NCI-H187 (cell line): Measurements from ENCODE around the gene GFM2.
A peak's percentile ranks its signal among the peaks of the same experiment; 100 is the strongest.
"Not testable (repeated sequence)": the region's sequence is repeated elsewhere in the genome, so short reads cannot be mapped to it uniquely, and the experiment has no call there.

Experiments used
- DNase-seq, 2 experiments: peaks; one replicate each; lab custom pipeline; 2025; lab: John Stamatoyannopoulos, UW

Gene GFM2, protein sequence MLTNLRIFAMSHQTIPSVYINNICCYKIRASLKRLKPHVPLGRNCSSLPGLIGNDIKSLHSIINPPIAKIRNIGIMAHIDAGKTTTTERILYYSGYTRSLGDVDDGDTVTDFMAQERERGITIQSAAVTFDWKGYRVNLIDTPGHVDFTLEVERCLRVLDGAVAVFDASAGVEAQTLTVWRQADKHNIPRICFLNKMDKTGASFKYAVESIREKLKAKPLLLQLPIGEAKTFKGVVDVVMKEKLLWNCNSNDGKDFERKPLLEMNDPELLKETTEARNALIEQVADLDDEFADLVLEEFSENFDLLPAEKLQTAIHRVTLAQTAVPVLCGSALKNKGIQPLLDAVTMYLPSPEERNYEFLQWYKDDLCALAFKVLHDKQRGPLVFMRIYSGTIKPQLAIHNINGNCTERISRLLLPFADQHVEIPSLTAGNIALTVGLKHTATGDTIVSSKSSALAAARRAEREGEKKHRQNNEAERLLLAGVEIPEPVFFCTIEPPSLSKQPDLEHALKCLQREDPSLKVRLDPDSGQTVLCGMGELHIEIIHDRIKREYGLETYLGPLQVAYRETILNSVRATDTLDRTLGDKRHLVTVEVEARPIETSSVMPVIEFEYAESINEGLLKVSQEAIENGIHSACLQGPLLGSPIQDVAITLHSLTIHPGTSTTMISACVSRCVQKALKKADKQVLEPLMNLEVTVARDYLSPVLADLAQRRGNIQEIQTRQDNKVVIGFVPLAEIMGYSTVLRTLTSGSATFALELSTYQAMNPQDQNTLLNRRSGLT

GRCh38 chr5:74766849-74767578 is at the start of gene GFM2, which contains the start of gene NSA2:
TSS of gene GFM2 (minus strand) at chr5:74767117. CDS start at chr5:74763742, 3,375 bp downstream.
TSS of gene NSA2 (plus strand) at chr5:74767249. CDS start at chr5:74767361, 112 bp downstream.
- DNase-seq, result peak; percentile 87 to 88

- no peak for DNase-seq
Observed at GRCh38 chr5:74810915-74811314, 44.0 kb upstream of the GFM2 start.

DNA sequence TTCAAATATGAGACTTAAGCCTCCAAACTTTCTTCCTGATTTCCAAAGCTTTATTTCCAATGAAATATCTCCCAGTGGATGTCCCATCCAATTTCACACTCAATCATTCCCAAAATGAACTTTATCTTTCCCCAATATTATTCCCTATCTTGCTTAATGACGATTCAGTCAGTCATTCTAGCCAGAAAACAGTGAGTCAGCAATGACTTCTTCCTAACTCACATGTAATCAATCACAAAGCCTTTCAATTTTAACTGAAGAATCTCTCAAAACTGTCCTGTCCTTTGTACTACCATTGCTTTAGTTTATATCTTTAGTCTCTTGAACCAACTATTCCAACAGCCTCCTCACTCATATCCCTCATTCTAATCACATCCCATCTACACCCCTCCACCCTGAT is 35.0 kb upstream of the GFM2 start:
- no peak for DNase-seq

GRCh38 chr5:74801197-74801596 is 34.3 kb upstream of the GFM2 start:
- no peak for DNase-seq

- no peak for DNase-seq
Observed at GRCh38 chr5:74798977-74799911, 32.3 kb upstream of the GFM2 start.

DNA sequence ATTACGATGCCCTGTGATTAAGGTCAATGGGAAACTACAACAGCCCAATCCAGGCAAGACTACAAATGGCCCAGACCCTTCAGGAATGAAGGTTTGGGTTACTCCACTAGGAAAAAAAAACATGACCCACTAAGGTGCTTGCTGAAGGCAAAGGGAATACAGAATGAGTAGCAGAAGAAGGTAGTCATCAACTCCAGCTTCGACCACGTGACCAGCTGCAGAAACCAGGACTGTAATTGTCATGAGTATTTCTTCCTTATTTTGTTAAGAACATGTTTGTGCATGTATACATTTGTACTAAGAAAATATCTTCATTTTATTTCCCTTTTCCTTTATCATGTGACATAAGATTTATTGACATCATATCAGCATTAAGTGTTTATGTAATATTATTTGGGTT is 24.8 kb upstream of the GFM2 start:
- DNase-seq, result not testable (repeated sequence)

DNA sequence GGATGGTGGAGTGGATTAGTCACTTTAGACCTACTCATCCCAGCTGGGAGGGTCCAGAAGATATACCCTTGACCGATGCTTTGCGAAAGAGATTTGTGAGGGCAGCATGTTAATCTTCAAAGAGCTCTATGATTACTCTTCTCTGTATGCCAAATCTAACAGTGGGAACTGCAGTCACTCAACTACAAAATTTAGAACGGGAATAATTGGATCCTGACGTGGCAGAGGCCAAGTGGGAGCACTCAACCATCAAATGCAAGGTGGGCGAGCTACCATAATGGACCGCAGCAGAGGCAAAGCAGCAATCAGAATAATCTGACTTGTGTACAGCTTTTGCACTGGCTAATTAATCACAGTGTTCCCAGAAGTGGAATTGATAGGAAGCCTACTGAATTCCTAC is 20.5 kb upstream of the GFM2 start:
- DNase-seq, result no peak

- no peak for DNase-seq
Observed at GRCh38 chr5:74786851-74787250, 19.9 kb upstream of the GFM2 start.

DNA sequence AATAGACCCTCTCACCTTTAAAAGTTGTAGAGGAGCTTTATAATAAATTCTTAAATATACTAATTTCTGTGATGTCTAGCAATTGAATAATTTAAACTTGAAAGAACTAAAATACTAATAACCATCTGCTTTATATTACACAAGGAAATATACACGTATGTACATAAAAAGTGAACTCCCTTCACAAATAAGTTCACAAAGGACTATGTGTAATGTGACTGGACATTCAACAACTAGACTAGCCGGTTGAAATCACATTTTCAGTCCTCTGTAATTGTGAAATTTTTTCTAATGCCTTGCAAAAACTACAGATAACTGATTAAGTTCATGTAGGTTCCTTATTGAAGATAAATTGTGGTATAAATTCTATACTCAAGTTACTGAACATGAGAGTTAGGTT is 11.7 kb upstream of the GFM2 start:
- no peak for DNase-seq

DNA sequence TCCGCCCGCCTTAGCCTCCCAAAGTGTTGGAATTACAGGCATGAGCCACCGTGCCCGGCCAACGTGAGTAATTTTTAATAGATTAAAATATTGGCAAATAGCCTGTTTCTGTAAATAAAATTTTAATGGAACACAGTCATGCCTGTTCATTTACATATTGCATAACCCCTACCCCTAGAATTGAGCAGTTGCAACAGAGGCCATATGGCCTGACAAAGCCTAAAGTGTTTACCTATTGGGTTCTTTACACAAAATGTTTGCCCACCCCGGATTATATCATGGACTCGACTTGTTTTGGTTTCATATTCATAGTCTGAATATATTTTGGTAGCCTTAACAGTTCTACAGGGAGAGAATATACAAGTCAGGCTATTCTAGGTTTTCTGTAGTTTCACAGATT is 5.4 kb upstream of the GFM2 start:
- no peak for DNase-seq

GRCh38 chr5:74767579-74767913 is 629 bp upstream of the GFM2 start:
- no peak for DNase-seq

- DNase-seq, result peak in 1 of 2 experiments; percentile 5
Observed at GRCh38 chr5:74766418-74766848, 484 bp downstream of the GFM2 start.

DNA sequence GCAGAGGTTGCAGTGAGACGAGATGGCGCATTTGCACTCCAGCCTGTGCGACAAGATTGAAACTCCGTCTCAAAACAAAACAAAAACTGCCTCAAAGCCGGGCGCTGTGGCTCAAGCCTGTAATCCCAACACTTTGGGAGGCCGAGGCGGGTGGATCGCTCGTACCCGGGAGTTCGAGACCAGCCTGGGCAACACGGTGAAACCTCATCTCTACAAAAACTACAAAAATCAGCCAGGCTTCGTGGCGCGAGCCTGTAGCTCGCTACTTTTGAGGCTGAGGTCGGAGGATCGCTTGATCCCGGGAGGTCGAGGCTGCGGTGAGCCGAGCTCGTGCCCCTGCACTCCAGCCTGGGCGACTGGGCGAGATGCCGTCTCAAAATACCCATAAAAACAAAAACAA is 988 bp downstream of the GFM2 start:
- no peak for DNase-seq

DNA sequence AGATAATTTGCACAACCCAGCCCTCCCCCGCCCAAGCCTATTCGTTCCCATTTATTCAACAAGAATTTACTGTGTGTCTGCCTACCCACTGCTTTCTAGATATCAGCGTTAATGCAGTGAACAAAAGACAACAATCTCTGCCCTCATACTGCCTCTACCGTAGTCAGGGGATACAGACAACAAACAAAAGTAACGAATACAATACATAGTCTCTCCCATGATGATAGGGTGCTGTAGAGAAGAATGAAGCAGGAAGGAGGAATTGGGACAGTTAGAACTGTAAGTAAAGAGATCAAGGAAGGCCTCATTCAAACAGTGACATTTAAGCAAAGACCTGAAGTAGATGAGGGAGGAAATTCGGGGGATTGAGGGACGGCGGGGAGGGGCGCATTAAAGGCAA is 1.7 kb downstream of the GFM2 start:
- DNase-seq, result no peak

DNA sequence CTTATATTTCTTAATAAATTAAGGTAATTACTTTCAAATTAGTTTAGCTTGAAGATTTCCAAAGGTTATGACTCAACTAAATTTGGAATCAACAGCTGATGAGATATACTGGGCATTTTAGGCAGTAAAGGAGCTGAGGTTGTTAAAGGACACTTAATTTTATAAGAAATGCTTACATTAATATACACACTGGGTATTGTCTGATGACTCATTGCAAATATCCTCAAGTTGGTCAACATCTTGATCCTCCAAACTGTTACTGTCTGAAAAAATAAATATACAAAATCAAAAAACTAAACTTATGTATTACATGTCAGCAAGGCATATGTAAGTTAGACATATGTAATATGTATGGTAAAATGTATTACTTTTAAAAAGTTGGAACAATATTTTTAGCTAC is 3.4 kb downstream of the GFM2 start:
- DNase-seq, result no peak

DNA sequence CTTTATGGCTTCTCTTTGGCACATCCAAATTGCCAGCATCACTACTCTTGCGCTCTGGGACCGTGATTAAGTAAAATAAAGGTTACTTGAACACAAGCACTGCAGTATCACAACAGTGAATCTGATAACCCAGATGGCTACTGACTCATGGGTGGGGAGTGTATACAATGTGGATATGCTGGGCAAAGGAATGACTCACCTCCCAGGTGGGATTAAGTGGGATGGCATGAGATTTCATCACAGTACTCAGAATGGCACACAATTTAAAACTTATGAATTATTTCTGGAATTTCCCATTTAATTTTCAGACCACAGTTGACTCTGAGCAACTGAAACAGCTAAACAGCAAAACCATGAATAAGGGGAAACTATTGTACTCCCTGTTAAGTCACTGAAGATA is 4.3 kb downstream of the GFM2 start:
- DNase-seq, result no peak

DNA sequence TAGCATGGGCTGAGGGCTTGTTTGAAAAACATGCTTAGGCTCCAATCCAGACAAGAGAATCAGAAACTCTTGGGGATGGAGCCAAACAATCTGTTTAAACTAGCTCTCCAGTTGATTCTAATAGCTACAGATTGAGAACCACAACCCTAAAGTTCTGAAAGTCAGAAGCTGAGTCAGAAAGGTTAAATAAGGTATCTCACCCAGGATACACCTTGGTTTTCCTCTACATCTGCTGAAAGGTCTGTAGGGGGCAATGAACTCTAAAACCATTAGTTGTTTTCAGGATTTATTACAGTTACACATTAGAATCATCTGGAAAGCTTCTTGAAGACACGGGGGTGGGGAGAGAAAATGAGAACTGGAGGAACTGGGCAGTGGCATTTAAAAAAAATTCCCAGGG is 5.7 kb downstream of the GFM2 start:
- no peak for DNase-seq

- DNase-seq, result not testable (repeated sequence)
Observed at GRCh38 chr5:74748742-74749141, 18.2 kb downstream of the GFM2 start.

DNA sequence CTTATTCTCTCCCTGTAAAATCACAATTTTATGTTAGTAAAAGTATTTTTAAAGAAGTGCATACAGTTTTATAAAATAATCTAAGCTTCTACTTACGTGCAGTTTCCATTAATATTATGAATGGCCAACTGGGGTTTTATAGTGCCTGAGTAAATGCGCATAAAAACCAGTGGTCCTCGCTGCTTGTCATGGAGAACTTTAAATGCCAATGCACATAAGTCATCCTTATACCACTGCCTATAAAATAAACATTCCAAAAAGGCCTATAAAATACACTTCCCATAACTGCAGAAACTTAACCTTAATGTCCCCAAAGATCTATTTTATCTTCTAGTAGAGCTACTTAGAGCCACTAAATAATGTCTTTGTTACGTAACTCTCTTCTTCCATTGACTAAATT is 28.5 kb downstream of the GFM2 start:
- no peak for DNase-seq

GRCh38 chr5:74736759-74737158 is 30.2 kb downstream of the GFM2 start:
- no peak for DNase-seq

GRCh38 chr5:74725331-74725730 is 41.6 kb downstream of the GFM2 start:
- no peak for DNase-seq

DNA sequence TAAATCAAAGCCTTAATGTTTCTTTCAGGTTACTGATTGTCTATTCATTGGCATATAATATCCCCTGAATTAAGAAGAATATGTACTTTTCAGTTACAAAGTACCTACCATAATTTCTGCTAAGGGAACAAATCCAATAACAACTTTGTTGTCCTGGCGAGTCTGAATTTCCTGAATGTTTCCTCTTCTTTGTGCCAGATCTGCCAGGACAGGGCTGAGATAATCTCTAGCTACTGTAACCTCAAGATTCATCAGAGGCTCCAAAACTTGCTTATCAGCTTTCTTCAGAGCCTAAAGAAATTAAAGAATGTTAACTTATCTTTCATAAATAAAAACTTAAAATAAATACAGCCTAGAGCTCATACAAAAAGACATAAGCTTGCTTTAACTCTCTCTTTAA is 44.6 kb downstream of the GFM2 start:
- no peak for DNase-seq
